HCT116 (cell line): ENCODE measurements around the gene IL1F10. TPM values are rescaled to one million over a fixed set of nuclear protein-coding genes. Genes with fewer than 3 reads are reported as not detected.
A peak's percentile ranks its signal among the peaks of the same experiment; 100 is the strongest.

Experiments
- ATAC-seq: fragments of 200-7000 bp; cut with Tn5 transposase; 2 replicates; pipeline ENCODE4 v1.9.1; 2020; ENCODE audit warnings: mild to moderate bottlenecking, moderate library complexity
- BruUV-seq: library from RNA; stranded (reverse); fragments of 400-500 nt; replicated peaks from 2 replicates; lab custom pipeline; 2021; lab: Mats Ljungman, UMichigan
- CTCF ChIA-PET: fragments of 300-600 bp; sonication (Branson Sonifier 250); formaldehyde crosslinking; loops from one replicate; lab custom pipeline; 2021; ENCODE audit warnings: antibody characterized with exemption; lab: Charles Lee
- POLR2A ChIA-PET: fragments of 300-600, 350-600 bp; sonication (Branson Sonifier 250); formaldehyde crosslinking; loops from one replicate; lab custom pipeline; 2021; ENCODE audit warnings: antibody characterized with exemption; lab: Charles Lee
- RAD21 ChIA-PET, 2 experiments: fragments of 300-600 bp; sonication (Branson Sonifier 250); formaldehyde crosslinking; loops; one replicate each; lab custom pipeline; 2023; ENCODE audit warnings: low total read pairs in 2 of 2; ENCODE audit not compliant: uncharacterized antibody in 2 of 2, unreplicated experiment in 2 of 2, low non-redundant PET in 1 of 2; lab: Charles Lee
- DNase-seq: peaks from one replicate; pipeline ENCODE4 v3.0.0-alpha.2; 2010; ENCODE audit warnings: low read depth, low spot score
- H2AFZ ChIP-seq: fragments of 200-600 bp; shearing (Covaris generic), sonication (generic); 2 replicates; pipeline ENCODE4 v1.6.1; 2017; ENCODE audit warnings: low read depth, mixed run types, mixed read lengths, antibody characterized with exemption, low read length; ENCODE audit not compliant: poor library complexity, severe bottlenecking
- H3K27ac ChIP-seq: 2 replicates; pipeline ENCODE4 v1.5.1; 2012; ENCODE audit warnings: low read depth, low read length
- H3K27me3 ChIP-seq: fragments of 200-600 bp; sonication (generic); 2 replicates; pipeline ENCODE4 v1.6.1; 2016; ENCODE audit warnings: mixed run types, low read length, mixed read lengths; ENCODE audit not compliant: insufficient read depth
- H3K36me3 ChIP-seq, 2 experiments: fragments of 200-500 bp in 1 of 2; fragments of 200-600 bp in 1 of 2; sonication (Bioruptor generic) in 1 of 2; sonication (generic) in 1 of 2; 2 replicates each; pipeline versions ENCODE4 v1.5.1 to v1.6.1; 2014 to 2016; ENCODE audit warnings: low read length in 2 of 2, inconsistent platforms in 1 of 2, mixed read lengths in 1 of 2, mixed run types in 1 of 2; ENCODE audit not compliant: insufficient read depth in 2 of 2, control insufficient read depth in 1 of 2
- H3K4me1 ChIP-seq, 2 experiments: fragments of 200-600 bp in 1 of 2; sonication (generic) in 1 of 2; 2 replicates each; pipeline versions ENCODE4 v1.5.1 to v1.6.1; 2012 to 2017; ENCODE audit warnings: low read length in 2 of 2, inconsistent platforms in 1 of 2, mild to moderate bottlenecking in 1 of 2, mixed read lengths in 1 of 2, mixed run types in 1 of 2, moderate library complexity in 1 of 2; ENCODE audit not compliant: insufficient read depth in 2 of 2, control insufficient read depth in 1 of 2
- H3K4me2 ChIP-seq: fragments of 200-600 bp; sonication (generic); 2 replicates; pipeline ENCODE4 v1.6.1; 2017; ENCODE audit warnings: mixed run types, low read length, mixed read lengths
- H3K4me3 ChIP-seq, 2 experiments: fragments of 200-600 bp in 1 of 2; sonication (generic) in 1 of 2; replicated peaks in 1 of 2; 2 replicates each; pipeline ENCODE4 v1.5.1; 2011 to 2016; ENCODE audit warnings: low read length in 2 of 2, control low read depth in 1 of 2, low read depth in 1 of 2, mild to moderate bottlenecking in 1 of 2, mixed read lengths in 1 of 2, mixed run types in 1 of 2
- H3K79me2 ChIP-seq: fragments of 200-600 bp; sonication (generic); 2 replicates; pipeline ENCODE4 v1.6.1; 2017; ENCODE audit warnings: mild to moderate bottlenecking, mixed run types, low read length, moderate library complexity, mixed read lengths; ENCODE audit not compliant: insufficient read depth
- H3K9ac ChIP-seq: fragments of 200-600 bp; sonication (generic); 2 replicates; pipeline ENCODE4 v1.6.1; 2016; ENCODE audit warnings: low read length, mixed read lengths
- H3K9me2 ChIP-seq: fragments of 200-600 bp; sonication (generic), shearing (Covaris generic); 2 replicates; pipeline ENCODE4 v1.6.1; 2017; ENCODE audit warnings: mixed run types, mild to moderate bottlenecking, moderate library complexity; ENCODE audit not compliant: insufficient read depth
- H3K9me3 ChIP-seq, 2 experiments: fragments of 200-500 bp in 1 of 2; fragments of 200-600 bp in 1 of 2; sonication (Bioruptor generic) in 1 of 2; sonication (generic) in 1 of 2; 2 replicates each; pipeline ENCODE4 v1.6.1; 2014 to 2017; ENCODE audit warnings: low read length in 2 of 2, mixed read lengths in 2 of 2, inconsistent platforms in 1 of 2, low read depth in 1 of 2, mild to moderate bottlenecking in 1 of 2, mixed run types in 1 of 2, moderate library complexity in 1 of 2; ENCODE audit not compliant: control insufficient read depth in 1 of 2, insufficient read depth in 1 of 2
- H4K20me1 ChIP-seq: fragments of 200-600 bp; sonication (generic), shearing (Covaris generic); 2 replicates; pipeline ENCODE4 v1.6.1; 2017; ENCODE audit warnings: mixed run types, mild to moderate bottlenecking, moderate library complexity; ENCODE audit not compliant: insufficient read depth
- CBX3 ChIP-seq: IDR thresholded peaks from 2 replicates; pipeline ENCODE4 v1.6.1; 2012; ENCODE audit warnings: low read depth
- CEBPB ChIP-seq: IDR thresholded peaks from 2 replicates; pipeline ENCODE4 v1.6.1; 2012; ENCODE audit warnings: low read depth
- CTCF ChIP-seq, 3 experiments: fragments of 200-600 bp in 1 of 3; sonication (generic) in 1 of 3; IDR thresholded peaks in 2 of 3; conservative IDR thresholded peaks in 1 of 3; 2 replicates each; pipeline ENCODE4 v1.5.1; 2012 to 2017; ENCODE audit warnings: low read depth in 2 of 3, low read length in 2 of 3, antibody characterized with exemption in 1 of 3, borderline replicate concordance in 1 of 3, control low read depth in 1 of 3, mild to moderate bottlenecking in 1 of 3, mixed read lengths in 1 of 3, mixed run types in 1 of 3, moderate library complexity in 1 of 3; ENCODE audit not compliant: insufficient read depth in 1 of 3
- EGR1 ChIP-seq: IDR thresholded peaks from 2 replicates; pipeline ENCODE4 v1.6.1; 2012; ENCODE audit warnings: low read depth
- ELF1 ChIP-seq: IDR thresholded peaks from 2 replicates; pipeline ENCODE4 v1.6.1; 2012; ENCODE audit warnings: low read depth, borderline replicate concordance
- EZH2phosphoT487 ChIP-seq: fragments of 200-600 bp; IDR thresholded peaks from 2 replicates; pipeline ENCODE4 v1.6.1; 2018; ENCODE audit warnings: antibody characterized with exemption, borderline replicate concordance
- JUND ChIP-seq: IDR thresholded peaks from 2 replicates; pipeline ENCODE4 v1.6.1; 2012
- MAX ChIP-seq: IDR thresholded peaks from 2 replicates; pipeline ENCODE4 v1.6.1; 2012
- POLR2A ChIP-seq: IDR thresholded peaks from 2 replicates; pipeline ENCODE4 v1.7.0; 2011; ENCODE audit warnings: borderline replicate concordance; ENCODE audit not compliant: insufficient read depth, insufficient read length; ENCODE audit errors: extremely low read depth
- POLR2AphosphoS5 ChIP-seq: IDR thresholded peaks from 2 replicates; pipeline ENCODE4 v1.6.1; 2011; ENCODE audit warnings: mild to moderate bottlenecking, low read depth, low read length, moderate library complexity
- RAD21 ChIP-seq: IDR thresholded peaks from 2 replicates; pipeline ENCODE4 v1.6.1; 2012; ENCODE audit warnings: low read depth, mild to moderate bottlenecking
- REST ChIP-seq: IDR thresholded peaks from 2 replicates; pipeline ENCODE4 v1.6.1; 2012; ENCODE audit warnings: low read depth
- SIN3A ChIP-seq: IDR thresholded peaks from 2 replicates; pipeline ENCODE4 v1.6.1; 2012; ENCODE audit warnings: low read depth
- SP1 ChIP-seq: IDR thresholded peaks from 2 replicates; pipeline ENCODE4 v1.6.1; 2012; ENCODE audit warnings: low read depth
- SRF ChIP-seq: IDR thresholded peaks from 2 replicates; pipeline ENCODE4 v1.6.1; 2012; ENCODE audit warnings: low read depth
- TCF7L2 ChIP-seq: IDR thresholded peaks from 2 replicates; pipeline ENCODE4 v1.7.0; 2011; ENCODE audit warnings: borderline replicate concordance, inconsistent platforms; ENCODE audit not compliant: insufficient read depth, insufficient read length; ENCODE audit errors: extremely low read depth
- YY1 ChIP-seq: IDR thresholded peaks from 2 replicates; pipeline ENCODE4 v1.6.1; 2011; ENCODE audit warnings: low read length, low read depth, moderate library complexity, mild to moderate bottlenecking; ENCODE audit not compliant: insufficient replicate concordance; ENCODE audit errors: extremely low read depth
- ZBTB33 ChIP-seq: IDR thresholded peaks from 2 replicates; pipeline ENCODE4 v1.6.1; 2011; ENCODE audit warnings: mild to moderate bottlenecking, low read length, moderate library complexity; ENCODE audit not compliant: insufficient replicate concordance; ENCODE audit errors: extremely low read depth
- ZFX ChIP-seq: fragments of 450-650 bp; IDR thresholded peaks from 2 replicates; pipeline ENCODE4 v1.6.1; 2017
- intact Hi-C: fragments of 100-400 bp; cut with micrococcal nuclease; formaldehyde crosslinking; loops from 2 replicates; pipeline ENCODE4 v1.10.0; 2022
- total RNA-seq: library from RNA; stranded (reverse); gene quantifications from one replicate; pipeline ENCODE4 v1.2.1, GENCODE V29; 2021; ENCODE audit not compliant: unreplicated experiment

IL1F10 gene
- total RNA-seq, 1 experiment from 2014 or later = not detected

- CTCF ChIA-PET = interaction anchor here (0.7 to 1.8 kb wide), 4 partner anchors 14 to 115 kb away, joined by 3 to 16 read pairs (median 4); no protein-coding TSS in a partner anchor
- peak; percentile 7 for DNase-seq
- TF ChIP-seq CTCF (IDR thresholded peaks at IDR 0.05 in 2 of 3, conservative IDR thresholded peaks at IDR 0.05 in 1 of 3; ENCODE audit: borderline replicate concordance in 1 of 3, insufficient read depth in 1 of 3, low read depth in 2 of 3, low read length in 2 of 3) = peak; percentile 50 to 66 (median 63); a peak in 5 of 6 replicates
- no peak for TF ChIP-seq EZH2phosphoT487
- TF ChIP-seq CBX3 = no peak
- TF ChIP-seq YY1 = no peak
- peak; percentile 20; the same call in 1 of the 2 replicates for TF ChIP-seq MAX
- no peak for TF ChIP-seq ZBTB33
- TF ChIP-seq REST = no peak
- TF ChIP-seq JUND = no peak
- no peak for TF ChIP-seq POLR2AphosphoS5
- TF ChIP-seq ELF1 = no peak
- TF ChIP-seq SRF = peak; percentile 69
- no peak for TF ChIP-seq CEBPB
- no peak for TF ChIP-seq ZFX
- peak; percentile 65 for TF ChIP-seq RAD21
- no peak for TF ChIP-seq SIN3A
- no peak for TF ChIP-seq EGR1
- no peak for TF ChIP-seq POLR2A
- no peak for TF ChIP-seq TCF7L2
- TF ChIP-seq SP1 = no peak
Observed at GRCh38 chr2:113084249-113085000, 16.7 kb downstream of the IL1F10 start.

More at GRCh38 chr2:113084249-113085000, 16.7 kb downstream of the IL1F10 start:
- no peak overlapping the region for H3K27ac ChIP-seq
- ChIA-PET RAD21 (interaction anchor here (0.7 to 1.1 kb wide), 2 partner anchors 114 to 115 kb away, joined by 3 read pairs; no protein-coding TSS in a partner anchor), POLR2A (interaction anchor here (1.1 kb wide), 1 partner anchor 114 kb away, joined by 3 read pairs; no protein-coding TSS in a partner anchor)
- H3K4me3 ChIP-seq = no peak overlapping the region
- H3K9me2 ChIP-seq = no peaks in the 10 kb centered on the region
- no peaks in the 10 kb centered on the region for H3K79me2 ChIP-seq
- H3K9me3 ChIP-seq = no peaks in the 10 kb centered on the region
- no peaks in the 10 kb centered on the region for H3K27me3 ChIP-seq
- no peaks in the 10 kb centered on the region for H4K20me1 ChIP-seq
- H2AFZ ChIP-seq = peak overlapping the region; percentile 59
- intact Hi-C loops = loop anchor here (5.0 kb wide), 1 partner anchor 308 kb away; no protein-coding TSS in a partner anchor
- ATAC-seq = peak; percentile 71
- H3K36me3 ChIP-seq = no peaks in the 10 kb centered on the region
- H3K9ac ChIP-seq = no peak overlapping the region
- BruUV-seq = no TSS peak
- no peak overlapping the region for H3K4me2 ChIP-seq
- H3K4me1 ChIP-seq = peaks cover 0 to 8% of the 10 kb centered on the region in 2 experiments; a peak in 2 of 4 replicates
